ENCODE data around the gene MT3.
"Not testable (repeated sequence)": the region's sequence is repeated elsewhere in the genome, so short reads cannot be mapped to it uniquely, and the experiment has no call there.

MT3 gene

DNA sequence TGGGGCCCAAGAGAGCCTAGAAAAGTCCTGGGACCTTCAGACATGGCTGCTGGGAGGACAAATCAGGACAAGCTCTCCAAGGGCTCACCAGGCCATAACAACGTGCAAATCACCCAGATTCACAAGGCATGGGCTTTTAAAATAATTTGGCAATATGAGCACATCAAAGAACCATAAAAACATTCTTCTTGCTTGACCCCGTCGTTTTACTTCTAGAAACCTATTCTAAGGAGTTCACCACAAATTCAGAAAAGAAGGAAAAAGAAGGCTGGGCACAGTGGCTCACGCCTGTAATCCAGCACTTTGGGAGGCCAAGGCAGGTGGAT lies 12.1 kb upstream of the MT3 start:
- H3K4me3 ChIP-seq (ENCODE audit: low read length): no peak overlapping the region
- H3K9me2 ChIP-seq (replicated peaks; ENCODE audit: control insufficient read depth, low read length): no peaks in the 10 kb centered on the region
- TF ChIP-seq CTCF (IDR thresholded peaks at IDR 0.05; ENCODE audit: low read depth, low read length, poor library complexity, severe bottlenecking): no peak
- TF ChIP-seq EZH2phosphoT487 (IDR thresholded peaks at IDR 0.05; ENCODE audit: borderline replicate concordance, low read length): no peak
- no peaks in the 10 kb centered on the region for H3K4me1 ChIP-seq (ENCODE audit: control insufficient read depth, low read length)
- H3K27ac ChIP-seq (ENCODE audit: low read depth, low read length): no peak overlapping the region
- H4K20me1 ChIP-seq (ENCODE audit: control insufficient read depth, insufficient read depth, low read depth, low read length): no peaks in the 10 kb centered on the region
- 0 out of 2 replicates have a peak, but pooled peaks cover 2% of the 10 kb centered on the region for H3K27me3 ChIP-seq (ENCODE audit: control insufficient read depth, low read length)
- no peaks in the 10 kb centered on the region for H3F3A ChIP-seq (ENCODE audit: control insufficient read depth, insufficient read depth)
- H3K79me2 ChIP-seq (ENCODE audit: control insufficient read depth, low read length): no peaks in the 10 kb centered on the region
- H3K4me2 ChIP-seq (ENCODE audit: low read length): no peak overlapping the region
- no peaks in the 10 kb centered on the region for H3K36me3 ChIP-seq (ENCODE audit: control insufficient read depth, low read length)
- H3K9me3 ChIP-seq (ENCODE audit: control insufficient read depth, insufficient read depth, low read length): no peaks in the 10 kb centered on the region

GRCh38 chr16:56580391-56581048 lies 8.8 kb upstream of the MT3 start:
- no peaks in the 10 kb centered on the region for H3K9me3 ChIP-seq (ENCODE audit: control insufficient read depth, insufficient read depth, low read length)
- no peak overlapping the region for H3K4me3 ChIP-seq (ENCODE audit: low read length)
- TF ChIP-seq CTCF (IDR thresholded peaks at IDR 0.05; ENCODE audit: low read depth, low read length, poor library complexity, severe bottlenecking) (no peak), EZH2phosphoT487 (IDR thresholded peaks at IDR 0.05; ENCODE audit: borderline replicate concordance, low read length) (no peak)
- no peaks in the 10 kb centered on the region for H3K9me2 ChIP-seq (replicated peaks; ENCODE audit: control insufficient read depth, low read length)
- H3K4me2 ChIP-seq (ENCODE audit: low read length): no peak overlapping the region
- no peaks in the 10 kb centered on the region for H3K79me2 ChIP-seq (ENCODE audit: control insufficient read depth, low read length)
- H3K36me3 ChIP-seq (ENCODE audit: control insufficient read depth, low read length): no peaks in the 10 kb centered on the region
- H3K27ac ChIP-seq (ENCODE audit: low read depth, low read length): no peak overlapping the region
- H4K20me1 ChIP-seq (ENCODE audit: control insufficient read depth, insufficient read depth, low read depth, low read length): no peaks in the 10 kb centered on the region
- peaks cover 18% of the 10 kb centered on the region; the same call in 1 of the 2 replicates for H3K27me3 ChIP-seq (ENCODE audit: control insufficient read depth, low read length)
- H3F3A ChIP-seq (ENCODE audit: control insufficient read depth, insufficient read depth): no peaks in the 10 kb centered on the region
- no peaks in the 10 kb centered on the region for H3K4me1 ChIP-seq (ENCODE audit: control insufficient read depth, low read length)

DNA sequence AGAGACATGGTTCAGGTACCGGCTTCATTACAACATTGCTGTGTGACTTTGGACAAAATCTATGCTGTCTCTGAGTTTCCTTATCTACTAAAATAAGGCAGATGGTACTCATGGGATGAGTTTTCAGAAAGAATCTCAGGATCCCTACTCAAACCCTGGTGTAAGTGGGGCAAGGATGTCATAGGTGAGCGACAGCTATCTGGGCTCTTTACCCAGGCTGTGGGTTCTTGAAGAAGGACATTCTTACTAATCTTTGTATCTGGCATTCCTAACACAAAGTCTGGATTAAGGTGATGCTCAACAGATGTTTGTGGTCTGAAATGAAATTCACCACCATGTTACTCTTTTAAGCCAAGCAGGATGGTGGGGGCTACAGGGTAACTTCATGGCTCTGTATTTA lies 6.4 kb upstream of the MT3 start:
- not testable (repeated sequence) for H3K27ac ChIP-seq (ENCODE audit: low read depth, low read length); H3K79me2 ChIP-seq (ENCODE audit: control insufficient read depth, low read length); H3F3A ChIP-seq (ENCODE audit: control insufficient read depth, insufficient read depth); H3K4me3 ChIP-seq (ENCODE audit: low read length); H3K9me3 ChIP-seq (ENCODE audit: control insufficient read depth, insufficient read depth, low read length); H3K4me2 ChIP-seq (ENCODE audit: low read length); H3K36me3 ChIP-seq (ENCODE audit: control insufficient read depth, low read length); H3K9me2 ChIP-seq (replicated peaks; ENCODE audit: control insufficient read depth, low read length); H4K20me1 ChIP-seq (ENCODE audit: control insufficient read depth, insufficient read depth, low read depth, low read length); H3K4me1 ChIP-seq (ENCODE audit: control insufficient read depth, low read length)
- H3K27me3 ChIP-seq (ENCODE audit: control insufficient read depth, low read length): peaks cover 18% of the 10 kb centered on the region

DNA sequence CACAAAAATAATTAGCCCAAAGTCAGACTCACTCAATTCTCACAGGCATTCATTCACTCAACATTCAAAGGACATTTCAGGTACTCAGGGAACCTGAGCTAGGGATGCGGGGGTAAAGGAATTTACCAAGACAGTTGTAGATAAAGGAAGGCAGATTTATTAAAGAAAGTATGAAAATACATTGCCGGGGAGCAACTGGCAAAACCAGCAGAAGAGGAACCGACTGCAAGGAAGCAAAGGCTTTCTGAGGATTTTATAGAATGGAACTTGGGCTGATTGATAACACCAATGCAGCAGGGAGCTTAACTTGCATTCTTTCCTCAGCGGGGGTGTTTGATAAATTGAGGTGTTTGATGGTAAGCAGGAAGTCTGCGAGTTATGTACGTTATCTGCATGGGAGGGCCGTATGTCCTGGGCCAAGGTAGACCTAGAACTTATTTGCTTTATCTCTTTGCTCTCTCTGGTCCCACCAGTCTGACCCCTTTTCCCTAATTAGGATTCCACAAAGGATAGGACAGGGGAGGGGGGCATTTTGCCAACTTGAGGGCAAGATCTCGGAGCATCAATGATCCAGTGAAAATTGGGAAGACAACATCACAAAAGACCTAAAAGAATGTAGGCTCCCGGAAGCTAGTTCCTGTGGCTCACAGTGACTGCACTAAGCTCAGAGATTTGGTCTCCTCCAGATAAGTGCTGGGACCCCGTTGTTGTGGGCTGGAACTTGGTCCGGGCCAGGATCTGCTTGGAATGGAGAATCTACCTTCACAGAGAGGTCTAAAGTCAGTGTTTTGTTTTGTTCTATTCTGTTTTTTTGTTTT lies 5.8 kb upstream of the MT3 start:
- Histone ChIP-seq H3K4me1 (ENCODE audit: control insufficient read depth, low read length) (no peaks in the 10 kb centered on the region), H4K20me1 (ENCODE audit: control insufficient read depth, insufficient read depth, low read depth, low read length) (no peaks in the 10 kb centered on the region), H3K36me3 (ENCODE audit: control insufficient read depth, low read length) (no peaks in the 10 kb centered on the region), H3F3A (ENCODE audit: control insufficient read depth, insufficient read depth) (no peaks in the 10 kb centered on the region), H3K9me2 (replicated peaks; ENCODE audit: control insufficient read depth, low read length) (no peaks in the 10 kb centered on the region), H3K79me2 (ENCODE audit: control insufficient read depth, low read length) (no peaks in the 10 kb centered on the region), H3K4me2 (ENCODE audit: low read length) (no peak overlapping the region), H3K9me3 (ENCODE audit: control insufficient read depth, insufficient read depth, low read length) (no peaks in the 10 kb centered on the region), H3K4me3 (ENCODE audit: low read length) (no peak overlapping the region), H3K27me3 (ENCODE audit: control insufficient read depth, low read length) (peaks cover 18% of the 10 kb centered on the region), H3K27ac (ENCODE audit: low read depth, low read length) (no peak overlapping the region)
- TF ChIP-seq CTCF (IDR thresholded peaks at IDR 0.05; ENCODE audit: low read depth, low read length, poor library complexity, severe bottlenecking): no peak
- no peak for TF ChIP-seq EZH2phosphoT487 (IDR thresholded peaks at IDR 0.05; ENCODE audit: borderline replicate concordance, low read length)

Measured in DOHH2 (cell line).